ENCODE measurements around the gene BRWD1. TPM values are rescaled to one million over a fixed set of nuclear protein-coding genes. Genes with fewer than 3 reads are reported as not detected.

BRWD1 gene
- polyA plus RNA-seq, 1 donor (not counting 4 experiments of a cell fraction or from before 2014, with no cell fraction given): 15.1 TPM

DNA sequence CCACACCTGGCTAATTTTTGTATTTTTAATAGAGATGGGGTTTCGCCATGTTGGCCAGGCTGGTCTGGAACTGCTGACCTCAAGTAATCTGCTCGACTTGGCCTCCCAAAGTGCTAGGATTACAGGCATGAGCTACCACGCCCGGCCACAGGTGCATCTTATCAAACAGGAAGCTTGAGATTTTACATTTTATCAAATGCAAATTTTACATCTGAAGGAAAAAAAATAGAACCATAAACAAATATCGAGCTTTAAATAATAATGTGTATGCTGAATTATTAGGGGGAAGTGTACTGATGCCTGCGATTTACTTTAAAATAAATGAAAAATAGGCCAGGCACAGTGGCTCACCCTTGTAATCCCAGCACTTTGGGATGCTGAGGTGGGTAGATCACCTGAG, 16.6 kb upstream of the BRWD1 start:
- TF ChIP-seq, protein P1, sequence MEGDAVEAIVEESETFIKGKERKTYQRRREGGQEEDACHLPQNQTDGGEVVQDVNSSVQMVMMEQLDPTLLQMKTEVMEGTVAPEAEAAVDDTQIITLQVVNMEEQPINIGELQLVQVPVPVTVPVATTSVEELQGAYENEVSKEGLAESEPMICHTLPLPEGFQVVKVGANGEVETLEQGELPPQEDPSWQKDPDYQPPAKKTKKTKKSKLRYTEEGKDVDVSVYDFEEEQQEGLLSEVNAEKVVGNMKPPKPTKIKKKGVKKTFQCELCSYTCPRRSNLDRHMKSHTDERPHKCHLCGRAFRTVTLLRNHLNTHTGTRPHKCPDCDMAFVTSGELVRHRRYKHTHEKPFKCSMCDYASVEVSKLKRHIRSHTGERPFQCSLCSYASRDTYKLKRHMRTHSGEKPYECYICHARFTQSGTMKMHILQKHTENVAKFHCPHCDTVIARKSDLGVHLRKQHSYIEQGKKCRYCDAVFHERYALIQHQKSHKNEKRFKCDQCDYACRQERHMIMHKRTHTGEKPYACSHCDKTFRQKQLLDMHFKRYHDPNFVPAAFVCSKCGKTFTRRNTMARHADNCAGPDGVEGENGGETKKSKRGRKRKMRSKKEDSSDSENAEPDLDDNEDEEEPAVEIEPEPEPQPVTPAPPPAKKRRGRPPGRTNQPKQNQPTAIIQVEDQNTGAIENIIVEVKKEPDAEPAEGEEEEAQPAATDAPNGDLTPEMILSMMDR (optimal IDR thresholded peaks at IDR 0.05 in 1 of 3, IDR thresholded peaks at IDR 0.05 in 1 of 3, conservative IDR thresholded peaks at IDR 0.05 in 1 of 3; ENCODE audit: extremely low read depth in 1 of 3, insufficient read depth in 2 of 3, low read length in 3 of 3): no peak
- no peak for TF ChIP-seq EZH2 (IDR thresholded peaks at IDR 0.05; ENCODE audit: low read length)
- Histone ChIP-seq H3K9me1 (ENCODE audit: control insufficient read depth, extremely low read depth, insufficient read depth, low read length) (no peaks in the 10 kb centered on the region), H3K4me2 (ENCODE audit: control insufficient read depth, extremely low read depth, insufficient read depth, low read depth, low read length) (no peak overlapping the region), H3K9ac (ENCODE audit: control insufficient read depth, extremely low read depth, insufficient read depth, low read length) (no peak overlapping the region), H3K4me3 (ENCODE audit: control insufficient read depth in 2 of 3, extremely low read depth in 1 of 3, insufficient read depth in 2 of 3, low read depth in 1 of 3, low read length in 3 of 3) (no peak overlapping the region), H3K79me2 (ENCODE audit: control insufficient read depth, insufficient read depth, low read length) (no peaks in the 10 kb centered on the region), H3K9me3 (ENCODE audit: control insufficient read depth, low read depth, low read length) (no peaks in the 10 kb centered on the region), H3K27ac (ENCODE audit: control insufficient read depth, insufficient read depth, low read length) (no peak overlapping the region), H2AFZ (ENCODE audit: control insufficient read depth, low read length) (no peak overlapping the region), H3K36me3 (ENCODE audit: control insufficient read depth in 2 of 2, extremely low read depth in 1 of 2, insufficient read depth in 2 of 2, low read length in 2 of 2) (no peaks in the 10 kb centered on the region), H3K27me3 (ENCODE audit: control insufficient read depth, extremely low read depth, insufficient read depth, low read length) (no peaks in the 10 kb centered on the region), H4K20me1 (ENCODE audit: control insufficient read depth, extremely low read depth, insufficient read depth, low read length) (no peaks in the 10 kb centered on the region), H3K4me1 (ENCODE audit: control insufficient read depth, extremely low read depth, insufficient read depth, low read length) (no peaks in the 10 kb centered on the region)
- no peak for DNase-seq (ENCODE audit: low read depth, low spot score)
- no peak for FAIRE-seq
- dilution Hi-C loops (cut with MboI; ENCODE audit: extremely low pct_ligation_motif_present, low sequenced_read_pairs): no loop called here

DNA sequence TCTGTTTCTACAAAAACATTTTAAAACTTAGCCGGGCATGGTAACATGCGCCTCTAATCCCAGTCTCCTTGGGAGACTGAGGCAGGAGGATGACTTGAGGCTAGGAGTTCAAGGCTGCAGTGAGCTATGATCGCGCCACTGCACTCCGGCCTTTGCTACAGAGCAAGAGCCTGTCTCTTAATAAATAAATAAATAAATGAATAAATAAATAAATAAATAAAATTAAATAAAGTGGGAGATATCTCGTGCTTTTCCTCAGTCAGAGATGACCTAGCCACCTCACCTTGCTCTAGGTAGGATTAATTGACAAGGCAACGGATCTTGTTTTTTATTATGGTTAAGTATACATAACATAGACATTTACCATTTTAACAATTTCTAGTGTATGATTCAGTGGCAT, 14.3 kb upstream of the BRWD1 start:
- DNase-seq (ENCODE audit: low read depth, low spot score) (no peak), FAIRE-seq (no peak)
- Histone ChIP-seq H3K4me3 (ENCODE audit: control insufficient read depth in 2 of 3, extremely low read depth in 1 of 3, insufficient read depth in 2 of 3, low read depth in 1 of 3, low read length in 3 of 3) (no peak overlapping the region), H3K27me3 (ENCODE audit: control insufficient read depth, extremely low read depth, insufficient read depth, low read length) (no peaks in the 10 kb centered on the region), H3K9me3 (ENCODE audit: control insufficient read depth, low read depth, low read length) (no peaks in the 10 kb centered on the region), H4K20me1 (ENCODE audit: control insufficient read depth, extremely low read depth, insufficient read depth, low read length) (no peaks in the 10 kb centered on the region), H3K4me1 (ENCODE audit: control insufficient read depth, extremely low read depth, insufficient read depth, low read length) (no peaks in the 10 kb centered on the region), H3K9me1 (ENCODE audit: control insufficient read depth, extremely low read depth, insufficient read depth, low read length) (no peaks in the 10 kb centered on the region), H2AFZ (ENCODE audit: control insufficient read depth, low read length) (no peak overlapping the region), H3K79me2 (ENCODE audit: control insufficient read depth, insufficient read depth, low read length) (no peaks in the 10 kb centered on the region), H3K36me3 (ENCODE audit: control insufficient read depth in 2 of 2, extremely low read depth in 1 of 2, insufficient read depth in 2 of 2, low read length in 2 of 2) (no peaks in the 10 kb centered on the region), H3K9ac (ENCODE audit: control insufficient read depth, extremely low read depth, insufficient read depth, low read length) (no peak overlapping the region), H3K27ac (ENCODE audit: control insufficient read depth, insufficient read depth, low read length) (no peak overlapping the region), H3K4me2 (ENCODE audit: control insufficient read depth, extremely low read depth, insufficient read depth, low read depth, low read length) (no peak overlapping the region)
- dilution Hi-C loops (cut with MboI; ENCODE audit: extremely low pct_ligation_motif_present, low sequenced_read_pairs): no loop called here
- TF ChIP-seq, protein P1 (optimal IDR thresholded peaks at IDR 0.05 in 1 of 3, IDR thresholded peaks at IDR 0.05 in 1 of 3, conservative IDR thresholded peaks at IDR 0.05 in 1 of 3; ENCODE audit: extremely low read depth in 1 of 3, insufficient read depth in 2 of 3, low read length in 3 of 3): no peak
- no peak for TF ChIP-seq EZH2 (IDR thresholded peaks at IDR 0.05; ENCODE audit: low read length)

All from keratinocyte (primary cell).